ENCODE data around the gene MEAF6.
A peak's percentile ranks its signal among the peaks of the same experiment; 100 is the strongest.

Gene MEAF6

DNA sequence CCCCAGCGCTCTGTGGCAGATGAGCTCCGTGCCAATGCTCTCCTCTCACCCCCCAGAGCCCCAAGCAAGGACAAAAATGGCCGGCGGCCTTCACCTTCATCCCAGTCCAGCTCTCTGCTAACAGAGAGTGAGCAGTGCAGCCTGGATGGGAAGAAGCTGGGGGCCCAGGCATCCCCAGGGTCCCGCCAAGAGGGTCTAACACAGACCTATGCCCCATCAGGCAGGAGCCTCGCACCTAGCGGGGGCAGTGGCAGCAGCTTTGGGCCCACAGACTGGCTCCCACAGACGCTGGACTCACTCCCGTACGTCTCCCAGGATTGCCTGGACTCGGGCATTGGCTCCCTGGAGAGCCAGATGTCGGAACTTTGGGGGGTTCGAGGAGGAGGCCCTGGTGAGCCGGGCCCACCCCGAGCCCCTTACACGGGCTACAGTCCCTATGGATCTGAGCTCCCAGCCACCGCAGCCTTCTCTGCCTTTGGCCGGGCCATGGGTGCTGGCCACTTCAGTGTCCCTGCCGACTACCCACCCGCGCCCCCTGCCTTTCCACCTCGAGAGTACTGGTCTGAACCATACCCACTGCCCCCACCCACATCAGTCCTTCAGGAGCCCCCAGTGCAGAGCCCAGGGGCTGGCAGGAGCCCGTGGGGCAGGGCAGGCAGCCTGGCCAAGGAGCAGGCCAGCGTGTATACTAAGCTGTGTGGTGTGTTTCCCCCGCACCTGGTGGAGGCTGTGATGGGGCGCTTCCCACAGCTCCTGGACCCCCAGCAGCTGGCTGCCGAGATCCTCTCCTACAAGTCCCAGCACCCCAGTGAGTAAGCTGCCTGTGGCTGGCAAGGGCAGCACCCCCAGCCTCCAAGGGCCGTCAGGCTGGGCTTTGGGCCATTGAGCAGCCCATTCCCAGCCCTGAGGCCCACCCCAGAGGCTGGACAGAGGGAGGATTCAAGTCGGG lies 31.5 kb downstream of the MEAF6 start:
- DNase-seq: no peak

DNA sequence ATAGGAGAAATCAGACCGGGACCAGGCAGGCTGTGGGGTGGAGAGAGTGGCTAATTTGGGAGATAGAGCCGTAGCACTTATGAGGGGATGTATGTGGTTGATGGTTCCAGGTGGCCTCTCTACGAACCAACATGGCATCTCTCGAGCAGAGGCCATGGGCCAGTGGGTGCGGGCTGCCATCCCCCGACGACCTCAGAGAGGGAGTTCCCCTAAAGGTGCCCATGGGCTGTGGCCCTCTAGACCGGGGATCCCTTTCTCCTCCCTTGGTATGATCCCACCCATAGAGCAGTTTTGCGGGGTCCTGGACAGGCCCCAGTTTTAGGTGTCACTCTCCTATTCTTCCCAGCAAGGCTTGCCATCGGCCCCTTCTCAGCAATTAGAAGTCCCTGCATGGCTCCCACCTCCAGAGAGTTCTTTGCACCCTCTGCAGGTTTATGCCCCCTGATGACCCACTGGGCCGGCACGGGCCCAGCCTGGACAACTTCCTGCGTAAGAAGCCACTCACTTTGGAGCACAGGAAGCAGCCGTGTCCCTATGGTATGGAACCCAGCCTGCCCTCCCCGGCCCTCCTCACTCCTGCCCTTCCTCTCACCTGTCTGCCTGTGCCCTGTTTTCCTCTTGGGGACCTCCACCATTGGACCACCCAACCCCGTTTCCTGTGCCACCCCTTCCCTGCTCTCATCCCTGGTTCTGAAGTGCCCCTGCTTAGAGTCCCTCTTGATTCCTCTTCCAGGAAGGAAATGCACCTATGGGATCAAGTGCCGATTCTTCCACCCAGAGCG lies 32.4 kb downstream of the MEAF6 start:
- no peak for DNase-seq

DNA sequence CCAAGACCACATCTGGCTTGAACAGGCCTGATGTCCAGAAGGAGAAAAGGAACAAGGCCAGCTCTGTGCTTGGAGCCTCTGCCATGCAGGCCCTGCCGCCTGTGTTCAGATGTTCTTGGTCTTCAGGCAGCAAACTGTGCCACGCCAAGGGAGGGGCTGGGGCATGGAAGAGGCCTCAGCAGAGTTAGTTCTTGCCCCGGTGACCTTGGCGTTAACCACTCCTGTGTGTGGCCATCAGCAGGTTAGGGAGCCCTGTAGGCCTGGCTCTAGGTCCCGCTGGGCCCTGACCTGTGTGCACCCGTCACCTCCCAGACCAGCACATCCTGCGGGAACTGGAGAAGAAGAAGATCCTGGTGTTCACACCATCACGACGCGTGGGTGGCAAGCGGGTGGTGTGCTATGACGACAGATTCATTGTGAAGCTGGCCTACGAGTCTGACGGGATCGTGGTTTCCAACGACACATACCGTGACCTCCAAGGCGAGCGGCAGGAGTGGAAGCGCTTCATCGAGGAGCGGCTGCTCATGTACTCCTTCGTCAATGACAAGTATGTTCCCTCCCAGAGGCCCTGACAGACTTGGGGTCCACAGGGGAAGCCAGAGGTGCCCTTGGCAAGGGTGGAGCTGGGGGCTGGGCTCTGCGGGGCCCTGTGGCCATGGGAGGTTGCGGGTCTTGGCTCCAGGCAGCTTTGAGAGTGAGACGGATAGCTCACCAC lies 33.1 kb downstream of the MEAF6 start:
- no peak for DNase-seq

GRCh38 chr1:37480581-37481288 lies 33.8 kb downstream of the MEAF6 start:
- no peak for DNase-seq

DNA sequence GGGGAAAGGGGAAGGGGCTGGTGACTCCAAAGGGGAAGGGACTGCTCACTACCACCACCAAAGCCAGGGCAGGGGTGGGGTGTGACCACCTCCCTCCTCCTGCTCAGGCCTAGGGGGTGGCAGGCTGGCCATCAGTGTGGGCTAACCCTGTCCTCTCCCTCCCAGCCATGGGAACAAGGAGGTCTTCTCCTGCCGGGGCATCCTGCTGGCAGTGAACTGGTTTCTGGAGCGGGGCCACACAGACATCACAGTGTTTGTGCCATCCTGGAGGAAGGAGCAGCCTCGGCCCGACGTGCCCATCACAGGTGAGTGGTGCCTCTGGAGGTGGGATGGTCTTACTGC lies 34.5 kb downstream of the MEAF6 start:
- no peak for DNase-seq

DNA sequence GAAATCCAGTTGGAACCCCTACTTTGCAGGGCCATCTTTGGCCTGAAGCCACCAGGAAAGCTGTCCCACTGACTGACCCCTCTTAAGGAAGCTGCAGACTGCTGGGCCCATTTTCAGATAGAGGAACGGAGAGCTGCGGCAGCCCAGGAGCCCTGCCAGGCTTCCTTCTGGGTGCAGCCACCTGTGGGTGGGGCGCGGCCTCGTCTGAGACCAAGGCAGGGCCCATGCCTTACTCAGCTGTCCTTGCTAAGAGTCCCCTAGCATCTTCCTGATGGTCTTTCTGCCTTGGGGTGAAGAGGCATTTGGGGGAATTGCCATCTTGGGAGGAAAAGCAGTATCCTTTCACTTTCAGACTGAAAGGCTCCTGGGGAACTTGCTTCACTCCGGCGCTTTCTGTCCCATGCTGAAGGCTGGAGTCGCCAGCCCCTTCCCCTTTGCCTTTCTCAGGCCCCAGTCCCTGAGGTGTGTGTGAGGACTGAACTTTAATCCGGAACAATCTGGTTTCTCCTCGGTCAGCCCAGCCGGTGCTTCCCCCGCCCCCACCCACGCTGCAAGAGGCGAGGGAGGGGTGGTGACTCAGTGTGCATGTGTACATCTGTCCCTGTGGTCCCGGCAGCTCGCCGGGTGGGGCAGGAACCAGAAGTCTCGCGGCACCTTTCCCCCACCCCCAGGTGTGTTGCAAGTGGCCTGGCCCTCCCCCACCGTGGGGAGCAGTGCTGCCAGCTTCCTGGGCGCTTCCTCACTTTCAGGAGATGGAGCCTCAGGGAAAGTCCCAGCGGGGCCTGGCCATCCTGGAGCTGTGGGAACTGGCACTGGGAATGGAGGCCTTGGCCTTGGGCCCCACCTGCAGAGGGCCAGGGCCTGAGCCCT lies 35.1 kb downstream of the MEAF6 start:
- peak; percentile 80 for DNase-seq

DNA sequence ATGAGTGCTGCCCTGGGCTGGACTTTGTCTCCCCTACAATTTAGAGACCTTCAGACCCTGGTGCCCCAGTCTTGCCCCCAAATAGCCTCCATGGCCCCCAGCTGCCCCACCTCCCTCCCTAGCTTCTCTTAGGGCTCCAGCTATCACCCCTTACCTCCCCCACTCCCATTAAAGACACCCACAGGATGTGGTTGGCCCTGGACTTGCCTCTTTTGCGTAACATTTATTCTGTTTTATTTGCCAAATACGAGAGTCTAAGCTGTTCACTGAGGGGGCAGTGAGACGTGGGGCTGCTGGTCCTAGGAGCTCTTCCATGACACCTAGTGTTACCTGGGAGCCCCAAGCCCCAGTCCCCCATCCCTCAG lies 35.7 kb downstream of the MEAF6 start:
- no peak for DNase-seq

DNA sequence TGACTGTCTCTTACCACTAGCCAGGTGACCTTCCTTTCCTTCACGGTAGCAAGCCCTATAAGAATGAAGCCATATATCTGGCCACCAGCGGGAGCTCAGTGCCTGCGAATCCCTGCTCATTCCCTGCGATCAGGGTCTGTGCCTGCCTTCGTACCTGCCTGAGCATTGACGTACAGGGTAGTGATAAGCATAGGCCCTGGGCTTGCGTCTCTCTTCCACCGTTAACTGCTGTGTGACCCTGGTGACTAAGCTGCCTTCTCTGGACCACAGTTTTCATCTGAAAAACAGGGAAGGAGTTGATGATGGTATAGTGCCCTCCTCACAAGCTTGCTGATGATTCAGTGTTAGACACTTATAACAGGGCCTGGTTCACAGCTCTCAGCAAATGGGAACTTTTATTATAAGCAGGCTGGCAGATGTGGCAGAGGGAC lies 36.1 kb downstream of the MEAF6 start:
- no peak for DNase-seq

DNA sequence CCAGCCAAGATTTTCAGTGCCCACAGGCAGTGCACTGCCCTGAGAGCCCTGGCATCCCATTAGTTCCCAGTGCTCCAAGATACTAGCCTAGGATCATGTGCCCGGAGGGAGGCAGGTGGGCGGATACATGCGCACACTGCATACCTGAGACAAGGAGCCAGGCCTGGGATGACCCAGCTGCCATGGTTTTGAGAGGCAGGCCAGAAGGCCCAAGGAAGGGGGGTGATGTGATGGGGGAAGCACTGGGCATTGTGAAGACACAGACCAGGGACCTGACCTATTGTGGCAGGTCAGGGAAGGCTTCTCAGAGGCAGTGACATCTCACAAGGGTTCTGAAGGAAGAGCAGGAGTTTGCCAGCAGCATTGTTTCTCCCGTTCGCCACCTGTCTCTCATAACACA lies 36.6 kb downstream of the MEAF6 start:
- no peak for DNase-seq

GRCh38 chr1:37477198-37477931 lies 37.2 kb downstream of the MEAF6 start:
- peak; percentile 71 for DNase-seq

- DNase-seq: no peak
Measured at GRCh38 chr1:37476460-37477197, 37.9 kb downstream of the MEAF6 start.

DNA sequence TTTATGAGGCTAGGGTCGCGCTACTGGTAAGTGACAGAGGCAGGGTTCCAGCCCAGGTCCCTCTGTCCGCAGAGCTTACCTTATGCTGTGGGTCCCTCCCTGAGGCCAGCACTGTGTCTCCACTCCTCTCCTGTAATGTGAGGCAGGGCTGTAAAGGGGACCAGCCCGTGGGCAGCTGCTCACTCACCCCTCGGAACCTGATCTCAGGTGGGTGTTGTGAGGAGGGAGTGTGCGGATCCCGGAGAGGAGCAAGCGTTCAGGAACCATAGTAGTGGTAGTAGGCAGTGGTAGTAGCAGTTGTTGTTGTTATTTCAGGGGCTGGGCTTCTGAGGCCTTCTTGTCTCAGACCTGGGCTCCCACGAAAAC lies 38.5 kb downstream of the MEAF6 start:
- DNase-seq: no peak

DNA sequence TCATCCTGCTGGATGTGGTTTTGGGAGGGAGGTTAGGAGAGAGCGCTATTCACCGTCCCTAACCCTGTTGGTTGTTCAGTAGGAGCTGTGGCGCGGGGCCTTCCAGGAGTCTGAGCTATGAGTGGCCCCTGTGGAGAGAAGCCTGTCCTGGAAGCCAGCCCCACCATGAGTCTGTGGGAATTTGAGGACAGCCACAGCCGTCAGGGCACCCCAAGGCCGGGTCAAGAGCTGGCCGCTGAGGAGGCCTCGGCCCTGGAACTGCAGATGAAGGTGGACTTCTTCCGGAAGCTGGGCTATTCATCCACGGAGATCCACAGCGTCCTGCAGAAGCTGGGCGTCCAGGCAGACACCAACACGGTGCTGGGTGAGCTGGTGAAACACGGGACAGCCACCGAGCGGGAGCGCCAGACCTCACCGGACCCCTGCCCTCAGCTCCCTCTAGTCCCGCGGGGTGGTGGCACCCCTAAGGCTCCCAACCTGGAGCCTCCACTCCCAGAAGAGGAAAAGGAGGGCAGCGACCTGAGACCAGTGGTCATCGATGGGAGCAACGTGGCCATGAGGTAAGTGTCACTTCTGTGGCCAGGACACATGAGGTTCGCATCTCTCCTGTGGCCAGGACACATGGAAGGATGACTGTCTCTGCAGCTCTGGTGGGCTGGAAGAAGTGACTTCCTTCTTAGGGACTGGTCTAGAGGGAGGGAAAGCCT lies 39.0 kb downstream of the MEAF6 start:
- no peak for DNase-seq

DNA sequence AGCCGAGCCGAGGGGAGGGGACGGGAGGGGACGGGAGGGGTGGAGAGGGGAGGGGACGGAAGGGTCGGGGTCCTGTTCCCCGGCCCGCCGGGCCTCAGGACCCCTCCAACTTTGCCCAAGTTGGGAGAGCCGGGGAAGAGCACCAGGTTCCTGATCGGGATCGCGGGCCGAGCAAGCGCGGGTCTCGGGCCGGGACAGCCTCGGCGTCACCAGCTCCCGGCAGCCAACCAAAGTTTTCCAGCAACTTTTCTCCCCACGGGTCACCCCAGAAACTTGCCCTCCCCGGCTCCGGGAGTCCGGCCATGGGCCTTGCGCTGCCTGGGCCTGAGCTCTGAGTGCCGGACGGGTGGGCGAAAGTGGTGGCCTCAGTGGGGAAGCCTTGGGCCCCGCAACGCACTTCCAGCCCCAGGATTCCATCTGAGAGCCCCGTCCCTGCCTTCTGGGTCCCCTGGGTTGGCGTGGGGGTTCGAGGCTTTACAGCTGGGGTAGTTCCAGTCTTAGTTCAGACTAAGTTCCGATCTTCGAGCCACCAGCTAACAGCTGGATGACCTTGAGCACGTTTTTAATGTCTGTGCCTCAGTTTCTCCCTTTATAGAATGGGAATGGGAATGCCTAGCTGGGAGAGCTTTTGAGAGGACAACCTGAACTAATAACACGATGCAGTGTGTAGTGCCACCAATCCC lies 39.7 kb downstream of the MEAF6 start:
- no peak for DNase-seq

GRCh38 chr1:37474046-37474696 lies 40.4 kb downstream of the MEAF6 start, which contains the start of gene ZC3H12A:
TSS of gene ZC3H12A (plus strand) at chr1:37474580. CDS start at chr1:37475497, 917 bp downstream.
- peak; percentile 90 for DNase-seq

- no peak for DNase-seq
Measured at GRCh38 chr1:37473431-37474045, 41.0 kb downstream of the MEAF6 start.

DNA sequence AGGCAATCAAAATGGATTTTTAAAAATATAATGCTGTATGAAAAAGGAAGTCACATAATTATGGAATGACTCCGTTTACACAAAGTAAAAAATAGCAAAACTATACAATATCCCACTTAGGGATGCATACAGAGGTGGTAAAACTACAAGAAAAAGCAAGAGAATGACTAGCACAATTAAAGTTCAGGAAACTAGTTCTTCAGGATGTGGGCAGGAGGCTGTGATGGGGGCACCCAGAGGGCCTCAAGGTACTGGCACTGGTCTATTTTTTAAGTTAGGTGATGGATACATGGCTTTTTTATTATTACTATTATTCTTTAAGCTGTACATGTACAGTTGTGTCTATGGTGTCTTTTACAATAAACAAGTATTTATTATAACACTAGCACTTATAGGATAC lies 41.6 kb downstream of the MEAF6 start:
- DNase-seq: no peak

DNA sequence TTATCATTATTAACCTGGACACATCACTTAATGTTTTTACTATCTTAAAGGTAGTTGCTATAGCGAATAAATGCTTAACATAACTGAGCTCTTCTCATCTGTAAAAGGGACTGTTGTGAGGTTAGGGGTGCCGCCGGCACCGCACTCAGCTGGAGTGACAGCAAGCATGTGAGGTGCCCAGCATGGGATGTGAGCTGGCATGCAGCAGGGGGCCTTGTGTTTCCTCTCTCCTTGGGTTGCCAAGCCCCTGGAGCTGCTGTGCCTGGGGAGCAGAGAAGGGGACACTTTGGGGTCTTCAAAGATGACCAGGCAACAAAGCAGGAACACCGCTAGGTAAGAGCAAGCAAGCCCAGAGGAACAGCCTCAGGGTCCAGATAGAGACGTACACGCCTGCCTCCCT lies 42.3 kb downstream of the MEAF6 start:
- DNase-seq: no peak

Data from activated gamma-delta T cell (primary cell).